Endodermal cell (in vitro differentiated cells): ENCODE results near the gene GRM8. TPM values are rescaled to one million over a fixed set of nuclear protein-coding genes. Genes with fewer than 3 reads are reported as not detected.

Source experiments
- DNase-seq: peaks from one replicate; pipeline ENCODE4 v3.0.0-alpha.2; 2017
- H3K27ac ChIP-seq: 2 replicates; pipeline ENCODE4 v1.5.1; 2013; ENCODE audit warnings: mild to moderate bottlenecking, low read depth, low read length, moderate library complexity
- H3K27me3 ChIP-seq: 2 replicates; pipeline ENCODE4 v1.6.1; 2013; ENCODE audit warnings: mild to moderate bottlenecking, low read length, moderate library complexity; ENCODE audit not compliant: insufficient read depth, control insufficient read depth, poor library complexity, severe bottlenecking
- H3K36me3 ChIP-seq: 2 replicates; pipeline ENCODE4 v1.7.0; 2013; ENCODE audit warnings: mild to moderate bottlenecking, low read length, moderate library complexity; ENCODE audit not compliant: control insufficient read depth, insufficient read depth
- H3K4me1 ChIP-seq: one replicate; pipeline ENCODE4 v1.7.0; 2013; ENCODE audit warnings: low read length; ENCODE audit not compliant: control insufficient read depth, insufficient read depth
- H3K4me3 ChIP-seq: 2 replicates; pipeline ENCODE4 v1.5.1; 2013; ENCODE audit warnings: mild to moderate bottlenecking, low read length, moderate library complexity
- H3K9ac ChIP-seq: 2 replicates; pipeline ENCODE4 v1.6.1; 2013; ENCODE audit warnings: mild to moderate bottlenecking, low read length, moderate library complexity; ENCODE audit not compliant: poor library complexity, severe bottlenecking; ENCODE audit errors: extremely low read depth
- H3K9me3 ChIP-seq: 2 replicates; pipeline ENCODE4 v1.6.1; 2013; ENCODE audit warnings: mild to moderate bottlenecking, low read length, moderate library complexity; ENCODE audit not compliant: control insufficient read depth
- H3K27ac Mint-ChIP-seq: 2 replicates; pipeline ENCODE4 v1.8.0; 2020; ENCODE audit warnings: mixed read lengths
- H3K27me3 Mint-ChIP-seq: 2 replicates; pipeline ENCODE4 v1.8.0; 2021; ENCODE audit warnings: mild to moderate bottlenecking, mixed read lengths; ENCODE audit not compliant: insufficient read depth
- H3K36me3 Mint-ChIP-seq: 2 replicates; pipeline ENCODE4 v1.8.0; 2020; ENCODE audit warnings: low read depth, mixed read lengths
- H3K4me1 Mint-ChIP-seq: 2 replicates; pipeline ENCODE4 v1.8.0; 2020; ENCODE audit warnings: mixed read lengths
- H3K4me3 Mint-ChIP-seq: 2 replicates; pipeline ENCODE4 v1.8.0; 2020; ENCODE audit warnings: mild to moderate bottlenecking, moderate library complexity, mixed read lengths
- H3K9me3 Mint-ChIP-seq: 2 replicates; pipeline ENCODE4 v1.8.0; 2020; ENCODE audit warnings: mild to moderate bottlenecking, mixed read lengths
- CTCF ChIP-seq: fragments of 200-600 bp; sonication (generic); conservative IDR thresholded peaks from 2 replicates; pipeline ENCODE4 v1.5.0; 2021; ENCODE audit warnings: antibody characterized with exemption, mild to moderate bottlenecking
- WGBS, 2 experiments: methylation state at CpG; one replicate each; pipeline versions ENCODE4 v1.1.5 to v1.1.7; 2013; ENCODE audit warnings: missing lambda C conversion rate in 2 of 2, mixed read lengths in 1 of 2; ENCODE audit not compliant: insufficient coverage in 1 of 2, insufficient read length in 1 of 2; 5-methylcytosine and 5-hydroxymethylcytosine counted together
- total RNA-seq, 2 donors: library from RNA; stranded (reverse); fragmentation: NEBNext Ultra II Directional in 1 of 2; extraction: Animal tissue kit (Norgen Biotek cat#: 25700) in 1 of 2; gene quantifications; 2 replicates in 1 of 2; 3 replicates in 1 of 2; pipeline ENCODE4 v1.2.1, GENCODE V29; 2021

GRM8 gene
- total RNA-seq, 2 donors from 2014 or later, result 0.93 to 2.0 TPM

GRCh38 chr7:126667742-126668366 is 584.9 kb downstream of the GRM8 start:
- no peak overlapping the region for H3K9ac ChIP-seq
- Mint-ChIP-seq H3K27me3 (no peaks in the 10 kb centered on the region), H3K36me3 (no peaks in the 10 kb centered on the region), H3K4me1 (peaks cover 3% of the 10 kb centered on the region), H3K4me3 (no peak overlapping the region), H3K27ac (no peak overlapping the region), H3K9me3 (peaks cover 6% of the 10 kb centered on the region)
- no peak overlapping the region for H3K4me3 ChIP-seq
- no peak for TF ChIP-seq CTCF
- H3K36me3 ChIP-seq, result no peaks in the 10 kb centered on the region
- DNase-seq, result no peak
- 93 to 95% methylated on average over 11 to 14 of the region's 14 CpGs for WGBS, 2 experiments
- H3K4me1 ChIP-seq, result no peaks in the 10 kb centered on the region
- H3K27ac ChIP-seq, result no peak overlapping the region
- H3K27me3 ChIP-seq, result no peaks in the 10 kb centered on the region
- H3K9me3 ChIP-seq, result no peaks in the 10 kb centered on the region

GRCh38 chr7:126662856-126663255 is 589.9 kb downstream of the GRM8 start:
- Mint-ChIP-seq H3K27ac (no peak overlapping the region), H3K36me3 (no peaks in the 10 kb centered on the region), H3K4me3 (no peak overlapping the region), H3K9me3 (peaks cover 2% of the 10 kb centered on the region), H3K4me1 (peaks cover 9% of the 10 kb centered on the region), H3K27me3 (no peaks in the 10 kb centered on the region)
- H3K9ac ChIP-seq, result no peak overlapping the region
- no peak overlapping the region for H3K4me3 ChIP-seq
- H3K4me1 ChIP-seq, result no peaks in the 10 kb centered on the region
- WGBS, 2 experiments, result 89 to 91% methylated on average over 3 to 4 of the region's 4 CpGs
- H3K27me3 ChIP-seq, result no peaks in the 10 kb centered on the region
- TF ChIP-seq CTCF, result no peak
- no peak overlapping the region for H3K27ac ChIP-seq
- DNase-seq, result no peak
- no peaks in the 10 kb centered on the region for H3K36me3 ChIP-seq
- H3K9me3 ChIP-seq, result no peaks in the 10 kb centered on the region

GRCh38 chr7:126659124-126659523 is 593.6 kb downstream of the GRM8 start:
- no peak for TF ChIP-seq CTCF
- H3K27ac Mint-ChIP-seq, result no peak overlapping the region
- no peak overlapping the region for H3K27ac ChIP-seq
- no peaks in the 10 kb centered on the region for H3K27me3 Mint-ChIP-seq
- no peaks in the 10 kb centered on the region for H3K27me3 ChIP-seq
- H3K4me3 ChIP-seq, result no peak overlapping the region
- H3K4me1 Mint-ChIP-seq, result peaks cover 9% of the 10 kb centered on the region
- H3K4me1 ChIP-seq, result no peaks in the 10 kb centered on the region
- H3K9me3 Mint-ChIP-seq, result no peaks in the 10 kb centered on the region
- no peak overlapping the region for H3K4me3 Mint-ChIP-seq
- no peak for DNase-seq
- H3K36me3 ChIP-seq, result no peaks in the 10 kb centered on the region
- H3K9me3 ChIP-seq, result no peaks in the 10 kb centered on the region
- no peaks in the 10 kb centered on the region for H3K36me3 Mint-ChIP-seq
- H3K9ac ChIP-seq, result no peak overlapping the region
- 100% methylated on average over 2 of the region's 3 CpGs; no CpG with 5 or more reads in 1 of the 2 experiments for WGBS, 2 experiments
